ENCODE results near the gene TMIGD1. TPM values are rescaled to one million over a fixed set of nuclear protein-coding genes. Genes with fewer than 3 reads are reported as not detected.

The TMIGD1 gene
- polyA plus RNA-seq, 1 experiment, result not detected

GRCh38 chr17:30336369-30337171, 2.7 kb upstream of the TMIGD1 start:
- no peaks in the 10 kb centered on the region for H3K27me3 ChIP-seq (ENCODE audit: control insufficient read depth, insufficient read depth, low read length)
- POLR2A ChIA-PET, result no interaction called here
- no peaks in the 10 kb centered on the region for H3K9me3 ChIP-seq (ENCODE audit: control insufficient read depth, insufficient read depth, low read length)
- no peak for DNase-seq (ENCODE audit: low read depth, low spot score)
- no peak overlapping the region for H3K27ac ChIP-seq (ENCODE audit: low read depth, low read length)
- CTCF ChIA-PET, result interaction anchor here (0.6 to 1.5 kb wide), 10 partner anchors 10 to 244 kb away, joined by 3 to 12 read pairs (median 4); partner anchors contain the start of gene BLMH
- H3K4me3 ChIP-seq (ENCODE audit: low read depth, low read length), result no peak overlapping the region
- TF ChIP-seq CTCF (IDR thresholded peaks at IDR 0.05; ENCODE audit: low read depth, low read length), result peak; percentile 53

GRCh38 chr17:30334421-30334820, 564 bp upstream of the TMIGD1 start:
- no peak overlapping the region for H3K27ac ChIP-seq (ENCODE audit: low read depth, low read length)
- no peaks in the 10 kb centered on the region for H3K27me3 ChIP-seq (ENCODE audit: control insufficient read depth, insufficient read depth, low read length)
- H3K4me3 ChIP-seq (ENCODE audit: low read depth, low read length), result no peak overlapping the region
- no peak for DNase-seq (ENCODE audit: low read depth, low spot score)
- no peak for TF ChIP-seq CTCF (IDR thresholded peaks at IDR 0.05; ENCODE audit: low read depth, low read length)
- ChIA-PET POLR2A (no interaction called here), CTCF (interaction anchor here (1.9 to 2.7 kb wide), 2 partner anchors 230 to 241 kb away, joined by 5 to 12 read pairs; no protein-coding TSS in a partner anchor)
- H3K9me3 ChIP-seq (ENCODE audit: control insufficient read depth, insufficient read depth, low read length), result no peaks in the 10 kb centered on the region

- no peak for TF ChIP-seq CTCF (IDR thresholded peaks at IDR 0.05; ENCODE audit: low read depth, low read length)
- Histone ChIP-seq H3K27ac (ENCODE audit: low read depth, low read length) (no peak overlapping the region), H3K27me3 (ENCODE audit: control insufficient read depth, insufficient read depth, low read length) (no peaks in the 10 kb centered on the region), H3K4me3 (ENCODE audit: low read depth, low read length) (no peak overlapping the region), H3K9me3 (ENCODE audit: control insufficient read depth, insufficient read depth, low read length) (no peaks in the 10 kb centered on the region)
- peak; percentile 45 for DNase-seq (ENCODE audit: low read depth, low spot score)
- ChIA-PET POLR2A (interaction anchor here (1.0 kb wide), 1 partner anchor 87 kb away, joined by 3 read pairs; no protein-coding TSS in a partner anchor), CTCF (no interaction called here)
Measured at GRCh38 chr17:30332057-30332542, 1.8 kb downstream of the TMIGD1 start.

- ChIA-PET CTCF (interaction anchor here (0.6 to 2.5 kb wide), 6 partner anchors 10 to 228 kb away, joined by 3 to 14 read pairs (median 4); no protein-coding TSS in a partner anchor), POLR2A (no interaction called here)
- no peak overlapping the region for H3K4me3 ChIP-seq (ENCODE audit: low read depth, low read length)
- TF ChIP-seq CTCF (IDR thresholded peaks at IDR 0.05; ENCODE audit: low read depth, low read length), result no peak
- no peaks in the 10 kb centered on the region for H3K9me3 ChIP-seq (ENCODE audit: control insufficient read depth, insufficient read depth, low read length)
- DNase-seq (ENCODE audit: low read depth, low spot score), result no peak
- H3K27me3 ChIP-seq (ENCODE audit: control insufficient read depth, insufficient read depth, low read length), result peaks cover 11% of the 10 kb centered on the region
- no peak overlapping the region for H3K27ac ChIP-seq (ENCODE audit: low read depth, low read length)
Measured at GRCh38 chr17:30326809-30327208, 7.0 kb downstream of the TMIGD1 start.

GRCh38 chr17:30324723-30325122, 9.1 kb downstream of the TMIGD1 start:
- no peak overlapping the region for H3K4me3 ChIP-seq (ENCODE audit: low read depth, low read length)
- no peak overlapping the region for H3K27ac ChIP-seq (ENCODE audit: low read depth, low read length)
- H3K27me3 ChIP-seq (ENCODE audit: control insufficient read depth, insufficient read depth, low read length), result peaks cover 11% of the 10 kb centered on the region
- TF ChIP-seq CTCF (IDR thresholded peaks at IDR 0.05; ENCODE audit: low read depth, low read length), result no peak
- no peaks in the 10 kb centered on the region for H3K9me3 ChIP-seq (ENCODE audit: control insufficient read depth, insufficient read depth, low read length)
- ChIA-PET POLR2A (no interaction called here), CTCF (no interaction called here)
- no peak for DNase-seq (ENCODE audit: low read depth, low spot score)

Measured in AG04450 (cell line).